HepG2 (cell line): ENCODE results near the gene FAM111A. TPM values are rescaled to one million over a fixed set of nuclear protein-coding genes. Genes with fewer than 3 reads are reported as not detected.

Experiments
- ATF7 ChIP-seq, 2 experiments: fragments of 450-650 bp in 1 of 2; sonication (generic) in 1 of 2; formaldehyde crosslinking in 1 of 2; IDR thresholded peaks; 2 replicates each; pipeline versions ENCODE4 v1.4.0 to v1.6.1; 2016 to 2020; ENCODE audit warnings: antibody characterized with exemption in 1 of 2, mild to moderate bottlenecking in 1 of 2, missing genetic modification reagents in 1 of 2
- CENPT ChIP-seq: sonication (generic); formaldehyde crosslinking; IDR thresholded peaks from 2 replicates; pipeline ENCODE4 v1.8.0; 2022; ENCODE audit warnings: low read depth, mild to moderate bottlenecking, moderate library complexity, missing genetic modification reagents
- DMAP1 ChIP-seq: IDR thresholded peaks from 2 replicates; pipeline ENCODE4 v1.6.1; 2016
- EP300 ChIP-seq, 3 experiments: sonication (generic) in 1 of 3; formaldehyde crosslinking in 1 of 3; IDR thresholded peaks; 2 replicates each; pipeline versions ENCODE4 v1.5.1 to v1.6.1; 2011 to 2020; ENCODE audit warnings: low read depth in 2 of 3, low read length in 2 of 3, borderline replicate concordance in 1 of 3, improper control_type of control experiment in 1 of 3, mild to moderate bottlenecking in 1 of 3, missing genetic modification reagents in 1 of 3, moderate library complexity in 1 of 3
- FOSL2 ChIP-seq: sonication (generic); formaldehyde crosslinking; IDR thresholded peaks from 2 replicates; pipeline ENCODE4 v1.4.0; 2020; ENCODE audit warnings: missing genetic modification reagents
- KDM2A ChIP-seq: sonication (generic); formaldehyde crosslinking; IDR thresholded peaks from 2 replicates; pipeline ENCODE4 v1.4.0; 2020; ENCODE audit warnings: low read depth, missing genetic modification reagents, borderline replicate concordance
- KLF12 ChIP-seq: sonication (generic); formaldehyde crosslinking; IDR thresholded peaks from 2 replicates; pipeline ENCODE4 v1.4.0; 2020; ENCODE audit warnings: missing genetic modification reagents, borderline replicate concordance
- PCBP1 ChIP-seq: fragments of 200-400 bp; formaldehyde crosslinking; IDR thresholded peaks from 2 replicates; pipeline ENCODE4 v1.6.1; 2017; ENCODE audit warnings: mild to moderate bottlenecking, low read depth, low read length, borderline replicate concordance
- PITX1 ChIP-seq: sonication (generic); formaldehyde crosslinking; IDR thresholded peaks from 2 replicates; pipeline ENCODE4 v1.5.1; 2020; ENCODE audit warnings: mild to moderate bottlenecking, missing genetic modification reagents
- POGZ ChIP-seq: sonication (generic); formaldehyde crosslinking; IDR thresholded peaks from 2 replicates; pipeline ENCODE4 v1.4.0; 2020; ENCODE audit warnings: mild to moderate bottlenecking, missing genetic modification reagents
- RARG ChIP-seq: sonication (generic); formaldehyde crosslinking; IDR thresholded peaks from 2 replicates; pipeline ENCODE4 v1.4.0; 2020; ENCODE audit warnings: low read depth, mild to moderate bottlenecking, missing genetic modification reagents
- SKI ChIP-seq: fragments of 450-650 bp; IDR thresholded peaks from one replicate; pipeline ENCODE4 v1.6.1; 2018; ENCODE audit warnings: mild to moderate bottlenecking; ENCODE audit not compliant: partially characterized antibody
- ZBTB1 ChIP-seq: sonication (generic); formaldehyde crosslinking; IDR thresholded peaks from 2 replicates; pipeline ENCODE4 v1.4.0; 2020; ENCODE audit warnings: missing genetic modification reagents, borderline replicate concordance
- ZNF460 ChIP-seq: sonication (generic); formaldehyde crosslinking; IDR thresholded peaks from 2 replicates; pipeline ENCODE4 v1.5.1; 2020; ENCODE audit warnings: missing genetic modification reagents, mild to moderate bottlenecking, borderline replicate concordance
- ZNF841 ChIP-seq: sonication (generic); formaldehyde crosslinking; IDR thresholded peaks from 2 replicates; pipeline ENCODE4 v1.8.1; 2023; ENCODE audit warnings: missing genetic modification reagents, borderline replicate concordance
- polyA plus RNA-seq, 8 experiments: library from polyadenylated mRNA; depleted of rRNA in 3 of 8; stranded (reverse) in 7 of 8; unstranded in 1 of 8; fragments of >200 nt; fragmentation: Illumina TruSeq in 4 of 8; extraction: Trizol in 4 of 8; gene quantifications; 2 replicates each; pipeline versions ENCODE4 v1.2.1 to v1.2.3, GENCODE V29; 2011 to 2016; ENCODE audit warnings: low read depth in 4 of 8, missing spikeins in 1 of 8, mixed read lengths in 1 of 8; ENCODE audit not compliant: insufficient read depth in 1 of 8
- total RNA-seq, 5 experiments: library from RNA; depleted of rRNA; stranded (reverse); fragments of >200 nt; fragmentation: Illumina TruSeq; extraction: Trizol; gene quantifications; 2 replicates each; pipeline ENCODE4 v1.2.3, GENCODE V29; 2016; ENCODE audit warnings: low read depth in 1 of 5
- TF ChIP-seq, protein P1 (sequence below): sonication (generic); formaldehyde crosslinking; IDR thresholded peaks from 2 replicates; pipeline ENCODE4 v1.8.1; 2023; ENCODE audit warnings: mild to moderate bottlenecking, inconsistent platforms, moderate library complexity, missing genetic modification reagents, borderline replicate concordance
- TF ChIP-seq, protein P2 (sequence below): sonication (generic); formaldehyde crosslinking; IDR thresholded peaks from 2 replicates; pipeline ENCODE4 v1.9.0; 2021; ENCODE audit warnings: mild to moderate bottlenecking, missing genetic modification reagents
- TF ChIP-seq, protein P3 (sequence below): IDR thresholded peaks from 2 replicates; pipeline ENCODE4 v1.6.1; 2016; ENCODE audit warnings: missing genetic modification reagents, missing compliant biosample characterization
- TF ChIP-seq, protein P4 (sequence below): sonication (generic); formaldehyde crosslinking; IDR thresholded peaks from 2 replicates; pipeline ENCODE4 v1.8.0; 2022; ENCODE audit warnings: mild to moderate bottlenecking, missing genetic modification reagents; ENCODE audit not compliant: insufficient replicate concordance

FAM111A gene
- total and polyA plus RNA-seq, 2 of the 13 experiments (the other 11 are each of a cell fraction or from before 2014, with no cell fraction given) = 3.2 to 13.5 TPM

DNA sequence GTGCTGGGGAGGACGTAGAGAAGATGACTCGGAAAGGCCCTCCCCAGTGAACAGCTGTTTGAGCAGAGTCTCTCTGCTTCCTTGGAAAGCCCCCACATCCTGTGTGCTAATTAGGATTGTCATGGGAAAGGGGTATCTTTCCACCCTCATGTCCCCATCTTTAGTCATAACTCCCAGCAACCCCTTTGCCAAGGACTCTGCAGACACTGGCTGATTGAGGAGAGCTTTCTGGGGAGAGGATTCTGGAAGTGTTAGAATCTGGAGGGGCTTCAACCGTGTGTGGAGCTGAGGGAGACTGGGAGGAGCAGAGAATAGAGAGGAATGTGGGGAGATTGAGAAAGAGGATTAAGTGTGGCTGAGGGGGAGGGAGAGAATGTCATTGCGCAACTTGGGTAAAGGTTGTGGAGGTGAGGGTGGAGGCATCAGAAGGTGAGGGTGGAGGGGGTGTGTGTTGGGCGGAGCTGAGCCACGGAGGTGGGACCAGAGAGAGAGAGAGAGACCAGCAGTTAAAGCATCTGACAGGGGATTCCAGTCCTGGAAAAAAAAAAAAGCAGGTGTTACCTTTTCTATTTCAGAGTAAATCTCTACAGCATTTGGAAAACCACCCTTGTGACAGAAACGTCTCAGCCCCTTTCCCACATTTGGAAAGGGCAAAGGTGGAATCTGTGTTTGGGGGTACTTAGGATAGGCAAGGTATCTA lies 31.5 kb downstream of the FAM111A start (continued):
- peak; percentile 41; the same call in 1 of the 2 replicates for TF ChIP-seq ATF7 (IDR thresholded peaks at IDR 0.05)
- no peak for TF ChIP-seq ATF7 (CRISPR knock-in tag; IDR thresholded peaks at IDR 0.05)
- no peak for TF ChIP-seq ZNF841 (CRISPR knock-in tag)
- TF ChIP-seq SKI = no peak
- no peak for TF ChIP-seq ZNF460 (CRISPR knock-in tag)
- TF ChIP-seq CENPT (CRISPR knock-in tag) = no peak
- no peak for TF ChIP-seq RARG (CRISPR knock-in tag)
- no peak for TF ChIP-seq ZBTB1
- TF ChIP-seq KDM2A (CRISPR knock-in tag) = peak; percentile 40; the same call in 1 of the 2 replicates
- TF ChIP-seq PCBP1 = no peak
- TF ChIP-seq, protein P1, sequence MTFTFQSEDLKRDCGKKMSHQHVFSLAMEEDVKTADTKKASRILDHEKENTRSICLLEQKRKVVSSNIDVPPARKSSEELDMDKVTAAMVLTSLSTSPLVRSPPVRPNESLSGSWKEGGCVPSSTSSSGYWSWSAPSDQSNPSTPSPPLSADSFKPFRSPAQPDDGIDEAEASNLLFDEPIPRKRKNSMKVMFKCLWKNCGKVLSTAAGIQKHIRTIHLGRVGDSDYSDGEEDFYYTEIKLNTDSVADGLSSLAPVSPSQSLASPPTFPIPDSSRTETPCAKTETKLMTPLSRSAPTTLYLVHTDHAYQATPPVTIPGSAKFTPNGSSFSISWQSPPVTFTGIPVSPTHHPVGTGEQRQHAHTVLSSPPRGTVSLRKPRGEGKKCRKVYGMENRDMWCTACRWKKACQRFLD (CRISPR knock-in tag) = no peak
- peak; percentile 47; the same call in 1 of the 2 replicates for TF ChIP-seq POGZ (CRISPR knock-in tag)
- TF ChIP-seq, protein P2, sequence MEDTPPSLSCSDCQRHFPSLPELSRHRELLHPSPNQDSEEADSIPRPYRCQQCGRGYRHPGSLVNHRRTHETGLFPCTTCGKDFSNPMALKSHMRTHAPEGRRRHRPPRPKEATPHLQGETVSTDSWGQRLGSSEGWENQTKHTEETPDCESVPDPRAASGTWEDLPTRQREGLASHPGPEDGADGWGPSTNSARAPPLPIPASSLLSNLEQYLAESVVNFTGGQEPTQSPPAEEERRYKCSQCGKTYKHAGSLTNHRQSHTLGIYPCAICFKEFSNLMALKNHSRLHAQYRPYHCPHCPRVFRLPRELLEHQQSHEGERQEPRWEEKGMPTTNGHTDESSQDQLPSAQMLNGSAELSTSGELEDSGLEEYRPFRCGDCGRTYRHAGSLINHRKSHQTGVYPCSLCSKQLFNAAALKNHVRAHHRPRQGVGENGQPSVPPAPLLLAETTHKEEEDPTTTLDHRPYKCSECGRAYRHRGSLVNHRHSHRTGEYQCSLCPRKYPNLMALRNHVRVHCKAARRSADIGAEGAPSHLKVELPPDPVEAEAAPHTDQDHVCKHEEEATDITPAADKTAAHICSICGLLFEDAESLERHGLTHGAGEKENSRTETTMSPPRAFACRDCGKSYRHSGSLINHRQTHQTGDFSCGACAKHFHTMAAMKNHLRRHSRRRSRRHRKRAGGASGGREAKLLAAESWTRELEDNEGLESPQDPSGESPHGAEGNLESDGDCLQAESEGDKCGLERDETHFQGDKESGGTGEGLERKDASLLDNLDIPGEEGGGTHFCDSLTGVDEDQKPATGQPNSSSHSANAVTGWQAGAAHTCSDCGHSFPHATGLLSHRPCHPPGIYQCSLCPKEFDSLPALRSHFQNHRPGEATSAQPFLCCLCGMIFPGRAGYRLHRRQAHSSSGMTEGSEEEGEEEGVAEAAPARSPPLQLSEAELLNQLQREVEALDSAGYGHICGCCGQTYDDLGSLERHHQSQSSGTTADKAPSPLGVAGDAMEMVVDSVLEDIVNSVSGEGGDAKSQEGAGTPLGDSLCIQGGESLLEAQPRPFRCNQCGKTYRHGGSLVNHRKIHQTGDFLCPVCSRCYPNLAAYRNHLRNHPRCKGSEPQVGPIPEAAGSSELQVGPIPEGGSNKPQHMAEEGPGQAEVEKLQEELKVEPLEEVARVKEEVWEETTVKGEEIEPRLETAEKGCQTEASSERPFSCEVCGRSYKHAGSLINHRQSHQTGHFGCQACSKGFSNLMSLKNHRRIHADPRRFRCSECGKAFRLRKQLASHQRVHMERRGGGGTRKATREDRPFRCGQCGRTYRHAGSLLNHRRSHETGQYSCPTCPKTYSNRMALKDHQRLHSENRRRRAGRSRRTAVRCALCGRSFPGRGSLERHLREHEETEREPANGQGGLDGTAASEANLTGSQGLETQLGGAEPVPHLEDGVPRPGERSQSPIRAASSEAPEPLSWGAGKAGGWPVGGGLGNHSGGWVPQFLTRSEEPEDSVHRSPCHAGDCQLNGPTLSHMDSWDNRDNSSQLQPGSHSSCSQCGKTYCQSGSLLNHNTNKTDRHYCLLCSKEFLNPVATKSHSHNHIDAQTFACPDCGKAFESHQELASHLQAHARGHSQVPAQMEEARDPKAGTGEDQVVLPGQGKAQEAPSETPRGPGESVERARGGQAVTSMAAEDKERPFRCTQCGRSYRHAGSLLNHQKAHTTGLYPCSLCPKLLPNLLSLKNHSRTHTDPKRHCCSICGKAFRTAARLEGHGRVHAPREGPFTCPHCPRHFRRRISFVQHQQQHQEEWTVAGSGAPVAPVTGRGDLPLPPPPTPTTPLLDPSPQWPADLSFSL (CRISPR knock-in tag) = no peak
- TF ChIP-seq, protein P3, sequence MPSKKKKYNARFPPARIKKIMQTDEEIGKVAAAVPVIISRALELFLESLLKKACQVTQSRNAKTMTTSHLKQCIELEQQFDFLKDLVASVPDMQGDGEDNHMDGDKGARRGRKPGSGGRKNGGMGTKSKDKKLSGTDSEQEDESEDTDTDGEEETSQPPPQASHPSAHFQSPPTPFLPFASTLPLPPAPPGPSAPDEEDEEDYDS = no peak
- peak; percentile 63 for TF ChIP-seq DMAP1
- peak; percentile 56 for TF ChIP-seq FOSL2 (CRISPR knock-in tag)
- TF ChIP-seq EP300 (IDR thresholded peaks at IDR 0.05; ENCODE audit: low read depth in 2 of 2, low read length in 2 of 2) = peak; percentile 82 to 83
- peak; percentile 53; the same call in 1 of the 2 replicates for TF ChIP-seq EP300 (CRISPR knock-in tag; IDR thresholded peaks at IDR 0.05; ENCODE audit: borderline replicate concordance)
- TF ChIP-seq KLF12 (CRISPR knock-in tag) = no peak
- TF ChIP-seq, protein P4, sequence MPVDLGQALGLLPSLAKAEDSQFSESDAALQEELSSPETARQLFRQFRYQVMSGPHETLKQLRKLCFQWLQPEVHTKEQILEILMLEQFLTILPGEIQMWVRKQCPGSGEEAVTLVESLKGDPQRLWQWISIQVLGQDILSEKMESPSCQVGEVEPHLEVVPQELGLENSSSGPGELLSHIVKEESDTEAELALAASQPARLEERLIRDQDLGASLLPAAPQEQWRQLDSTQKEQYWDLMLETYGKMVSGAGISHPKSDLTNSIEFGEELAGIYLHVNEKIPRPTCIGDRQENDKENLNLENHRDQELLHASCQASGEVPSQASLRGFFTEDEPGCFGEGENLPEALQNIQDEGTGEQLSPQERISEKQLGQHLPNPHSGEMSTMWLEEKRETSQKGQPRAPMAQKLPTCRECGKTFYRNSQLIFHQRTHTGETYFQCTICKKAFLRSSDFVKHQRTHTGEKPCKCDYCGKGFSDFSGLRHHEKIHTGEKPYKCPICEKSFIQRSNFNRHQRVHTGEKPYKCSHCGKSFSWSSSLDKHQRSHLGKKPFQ = no peak
- peak; percentile 99 for TF ChIP-seq PITX1 (CRISPR knock-in tag)
